Measurements from ENCODE around the gene FAM50B.

The FAM50B gene

DNA sequence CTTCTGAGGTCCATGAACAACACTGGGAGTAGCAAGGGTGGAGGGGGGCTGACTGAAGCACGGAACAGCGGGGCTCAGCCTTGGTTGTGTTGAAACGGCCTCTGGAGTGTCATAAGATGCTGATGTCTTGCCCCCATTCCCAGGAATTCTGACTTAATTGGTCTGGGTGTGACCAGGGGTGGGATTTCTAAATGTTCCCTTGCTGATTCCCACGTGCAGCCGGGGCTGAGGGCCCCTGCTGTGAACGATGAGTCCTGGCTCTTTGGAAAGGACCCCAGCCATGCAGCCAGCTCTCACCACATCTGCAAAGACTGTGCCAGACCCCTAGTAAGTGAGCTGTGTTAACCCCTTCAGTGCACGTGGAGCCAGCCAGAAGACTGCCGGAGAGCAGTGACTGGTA is 28.6 kb upstream of the FAM50B start:
- no peak for DNase-seq

- DNase-seq, result no peak
These were observed 26.3 kb upstream of the FAM50B start for GRCh38 chr6:3822747-3823445.

- DNase-seq, result no peak
These were observed 25.5 kb upstream of the FAM50B start for GRCh38 chr6:3823671-3824070.

GRCh38 chr6:3825331-3825831 is 23.8 kb upstream of the FAM50B start:
- DNase-seq, result no peak

DNA sequence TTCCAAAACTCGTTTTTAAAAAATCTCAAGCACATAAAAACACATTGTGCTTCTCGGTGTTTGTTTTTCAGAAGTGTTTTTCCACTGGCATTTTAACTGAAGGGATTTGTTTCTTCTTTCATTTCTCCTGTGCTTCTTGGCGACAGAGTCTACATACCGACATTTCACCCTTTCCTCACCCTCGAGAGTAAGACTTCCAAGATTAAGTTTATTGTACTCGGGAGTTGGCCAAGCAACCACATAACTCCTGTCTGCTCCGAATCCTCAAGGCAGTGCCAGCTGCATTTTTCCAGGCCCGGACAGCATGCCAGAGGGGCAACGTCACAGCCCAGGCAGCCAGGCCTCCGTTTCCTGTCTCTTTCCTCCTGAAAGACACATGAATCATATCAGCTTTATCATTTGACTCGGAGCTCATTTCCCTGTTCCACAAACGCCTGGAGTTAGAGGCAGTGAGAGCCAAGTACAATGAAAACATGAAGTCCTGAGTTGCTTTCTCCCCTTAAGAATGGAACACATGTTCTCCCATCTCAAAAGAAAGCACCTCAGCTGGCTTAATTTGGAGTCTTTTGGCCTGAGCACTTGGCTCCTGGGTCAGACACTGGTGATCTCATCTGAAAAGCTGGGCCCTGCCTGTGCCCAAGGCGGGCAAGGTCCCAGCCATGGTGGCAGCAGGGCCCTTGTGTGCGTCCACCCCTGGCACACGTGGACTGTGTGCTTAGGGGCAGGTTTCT is 23.2 kb upstream of the FAM50B start:
- DNase-seq, result no peak

GRCh38 chr6:3829285-3829684 is 19.9 kb upstream of the FAM50B start:
- no peak for DNase-seq

DNA sequence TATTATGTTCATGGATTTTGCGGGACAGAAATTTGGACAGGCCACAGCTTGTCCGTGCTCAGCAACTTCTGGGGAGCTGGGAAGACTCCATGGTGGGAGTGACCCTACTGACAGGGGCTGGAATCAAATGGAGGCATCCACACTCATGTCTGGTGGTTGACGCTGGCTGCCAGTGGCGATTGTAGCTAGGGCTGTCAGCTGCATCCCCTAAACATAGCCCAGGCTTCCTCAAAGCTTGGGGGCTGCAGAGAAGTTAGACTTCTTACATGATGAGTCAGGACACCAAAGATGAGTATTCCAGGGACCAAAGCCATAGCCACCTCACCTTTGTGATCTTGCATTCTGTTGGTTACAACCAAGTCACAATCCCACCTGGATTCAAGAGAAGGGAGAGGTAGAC is 18.4 kb upstream of the FAM50B start:
- no peak for DNase-seq

- DNase-seq, result no peak
These were observed 17.2 kb upstream of the FAM50B start for GRCh38 chr6:3831761-3832530.

DNA sequence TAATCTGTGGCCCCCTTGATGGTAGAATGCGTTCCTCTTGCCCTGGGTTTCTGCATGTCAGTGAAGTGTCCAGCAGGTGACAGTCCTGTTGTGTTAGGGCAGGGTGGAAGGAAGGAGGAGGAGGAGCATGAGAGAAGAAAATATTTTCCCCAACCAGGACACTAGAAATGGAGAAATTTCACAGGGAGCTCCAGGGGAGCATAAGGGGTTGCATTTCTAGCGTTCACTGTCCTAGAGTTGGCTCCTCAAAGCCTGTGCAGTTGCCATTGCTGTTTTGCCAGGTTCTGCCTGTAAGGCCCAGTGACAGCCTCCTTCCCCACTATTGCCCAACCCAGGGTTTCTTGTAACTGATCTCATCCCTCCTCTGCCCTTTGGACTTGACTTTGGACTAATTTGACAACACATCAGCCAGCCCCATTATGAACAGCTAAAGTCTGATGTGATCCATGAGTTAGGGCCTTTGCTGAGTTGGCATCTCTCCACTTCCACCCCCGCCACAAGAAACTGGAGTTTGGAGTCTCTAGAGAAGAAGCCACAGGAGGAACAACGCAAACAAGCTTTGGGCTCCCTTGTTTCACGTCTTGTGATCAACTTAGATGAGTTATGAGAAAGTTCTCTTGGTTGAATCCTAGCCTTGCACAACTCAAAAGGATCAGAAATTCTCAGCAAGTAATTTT is 14.0 kb upstream of the FAM50B start:
- no peak for DNase-seq

DNA sequence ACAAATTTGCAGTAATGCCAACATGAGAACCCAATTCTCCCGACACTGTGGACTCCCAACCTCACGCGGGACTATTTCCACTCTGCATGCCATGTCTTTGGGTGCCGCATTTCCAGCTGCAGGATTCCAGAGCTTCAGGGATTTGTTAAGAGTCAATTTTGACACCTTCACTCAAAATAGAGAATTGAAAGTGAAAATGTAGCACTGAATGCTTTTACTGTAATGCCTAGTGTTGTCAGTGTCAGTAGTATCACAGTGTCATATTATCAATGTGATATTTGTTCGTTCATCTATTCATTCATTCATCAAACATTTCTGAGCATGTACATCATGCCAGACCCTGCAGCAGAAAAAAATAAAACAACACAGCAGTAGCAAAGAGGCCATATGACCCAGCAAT is 13.4 kb upstream of the FAM50B start:
- DNase-seq, result no peak

GRCh38 chr6:3836566-3836965 is 12.6 kb upstream of the FAM50B start:
- DNase-seq, result no peak

GRCh38 chr6:3837781-3838180 is 11.4 kb upstream of the FAM50B start:
- no peak for DNase-seq

DNA sequence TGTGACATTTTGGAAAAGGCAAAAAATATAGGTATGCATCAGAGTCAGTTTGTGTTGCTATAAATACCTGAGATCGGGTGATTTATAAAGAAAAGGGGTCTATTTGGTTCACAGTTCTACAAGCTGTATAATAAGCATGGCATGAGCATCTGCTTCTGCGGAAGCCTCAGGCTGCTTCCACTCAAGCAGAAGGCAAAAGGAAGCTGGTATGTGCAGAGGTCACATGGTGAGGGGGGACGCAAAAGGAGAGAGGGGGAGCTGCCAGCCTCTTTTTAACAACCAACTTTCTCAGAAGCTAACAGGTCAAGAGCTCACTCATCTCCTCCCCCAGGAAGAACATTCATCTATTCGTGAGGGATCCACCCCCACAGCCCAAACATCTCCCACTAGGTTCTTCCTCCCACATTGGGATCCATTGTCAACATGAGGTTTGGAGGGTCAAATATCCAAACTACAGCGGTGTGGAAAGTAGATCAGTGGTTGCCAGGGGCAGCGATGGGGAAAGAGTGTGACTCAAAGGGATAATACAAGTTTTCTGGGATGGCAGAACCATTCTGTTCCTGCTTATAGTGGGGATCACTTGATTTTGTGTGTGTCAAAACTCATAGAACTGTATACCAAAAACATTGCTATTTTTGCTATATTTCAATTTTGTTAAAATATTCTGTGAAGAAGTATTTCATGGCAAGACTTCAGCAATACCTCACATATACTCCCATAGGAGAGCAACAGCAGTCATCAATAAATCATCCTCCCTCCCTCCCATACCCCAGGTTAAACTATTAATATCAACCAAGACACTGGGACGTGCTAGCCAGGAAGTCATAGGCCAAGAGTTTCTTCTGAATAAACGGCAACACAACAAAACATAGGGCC is 9.9 kb upstream of the FAM50B start:
- no peak for DNase-seq

DNA sequence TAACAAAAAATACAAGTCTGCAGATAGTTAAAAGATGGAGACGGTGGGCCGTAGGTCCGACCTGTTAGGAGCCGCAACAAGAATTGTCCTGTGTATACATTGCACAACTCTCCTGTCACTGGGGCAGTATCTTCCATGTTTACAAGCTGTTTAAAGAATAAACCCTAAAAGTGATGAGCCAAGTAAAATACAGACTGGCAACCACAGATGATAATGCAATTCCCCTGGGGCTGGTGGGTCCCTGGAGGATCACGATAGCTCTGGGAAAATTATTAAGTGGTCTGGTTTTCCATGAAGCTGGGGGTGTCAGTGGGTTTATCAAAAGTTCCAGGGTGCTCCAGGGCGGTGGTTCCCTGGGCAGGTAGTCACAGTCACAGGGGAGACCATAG is 8.1 kb upstream of the FAM50B start:
- DNase-seq, result no peak

GRCh38 chr6:3841711-3842565 is 7.2 kb upstream of the FAM50B start:
- no peak for DNase-seq

- DNase-seq, result no peak
These were observed 5.6 kb upstream of the FAM50B start for GRCh38 chr6:3843379-3844096.

DNA sequence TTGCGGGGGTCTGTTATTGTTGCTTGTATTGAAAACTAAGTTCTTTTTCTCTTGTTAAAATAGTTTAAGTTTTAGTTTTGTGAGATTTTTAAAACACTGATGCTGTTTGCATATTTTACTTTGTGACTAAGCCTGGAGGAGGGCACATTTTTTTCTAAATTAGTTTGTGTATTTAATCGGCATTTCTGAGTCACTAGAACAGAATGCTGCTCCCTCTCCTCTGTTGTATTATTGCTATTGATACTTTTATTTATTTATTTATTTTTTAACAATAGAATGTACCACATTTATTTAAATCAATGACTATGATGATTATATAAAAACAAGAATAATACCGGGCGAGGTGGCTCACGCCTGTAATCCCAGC is 5.1 kb upstream of the FAM50B start:
- DNase-seq, result no peak

- DNase-seq, result no peak
These were observed 1.7 kb upstream of the FAM50B start for GRCh38 chr6:3847521-3847920.

- DNase-seq, result no peak
These were observed 793 bp upstream of the FAM50B start for GRCh38 chr6:3848380-3848779.

DNA sequence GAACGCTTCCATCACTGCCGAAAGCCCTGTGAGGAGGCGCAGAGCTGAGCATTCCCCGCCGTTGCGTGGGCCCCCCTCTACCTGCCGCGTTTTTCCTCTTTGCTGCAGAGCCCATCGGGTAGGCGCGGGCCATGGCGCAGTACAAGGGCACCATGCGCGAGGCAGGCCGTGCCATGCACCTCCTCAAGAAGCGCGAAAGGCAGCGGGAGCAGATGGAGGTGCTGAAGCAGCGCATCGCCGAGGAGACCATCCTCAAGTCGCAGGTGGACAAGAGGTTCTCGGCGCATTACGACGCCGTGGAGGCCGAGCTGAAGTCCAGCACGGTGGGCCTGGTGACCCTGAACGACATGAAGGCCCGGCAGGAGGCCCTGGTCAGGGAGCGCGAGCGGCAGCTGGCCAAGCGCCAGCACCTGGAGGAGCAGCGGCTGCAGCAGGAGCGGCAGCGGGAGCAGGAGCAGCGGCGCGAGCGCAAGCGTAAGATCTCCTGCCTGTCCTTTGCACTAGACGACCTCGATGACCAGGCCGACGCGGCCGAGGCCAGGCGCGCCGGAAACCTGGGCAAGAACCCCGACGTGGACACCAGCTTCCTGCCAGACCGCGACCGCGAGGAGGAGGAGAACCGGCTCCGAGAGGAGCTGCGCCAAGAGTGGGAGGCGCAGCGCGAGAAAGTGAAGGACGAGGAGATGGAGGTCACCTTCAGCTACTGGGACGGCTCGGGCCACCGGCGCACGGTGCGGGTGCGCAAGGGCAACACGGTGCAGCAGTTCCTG is 693 bp downstream of the FAM50B start:
- no peak for DNase-seq

Data from T-helper 9 cell (primary cell).